Natural killer cell (primary cell): Measurements from ENCODE around the gene SND1. TPM values are rescaled to one million over a fixed set of nuclear protein-coding genes. Genes with fewer than 3 reads are reported as not detected.

ENCODE experiments used
- ATAC-seq, 3 donors: fragments of 150-1000 bp in 2 of 3; fragments of 200-7000 bp in 1 of 3; cut with Tn5 transposase; 1 replicate in 1 of 3; 2 replicates in 2 of 3; pipeline ENCODE4 v1.10.0; 2021; ENCODE audit warnings: mild to moderate bottlenecking in 2 of 3, moderate library complexity in 2 of 3
- DNase-seq, 2 donors: peaks; one replicate each; pipeline versions ENCODE4 v3.0.0 to v3.0.0-alpha.2; 2013 to 2021; ENCODE audit warnings: mixed read lengths in 1 of 2
- H3K27ac ChIP-seq: one replicate; pipeline ENCODE4 v1.5.1; 2013; ENCODE audit warnings: mild to moderate bottlenecking, low read length
- H3K27me3 ChIP-seq: one replicate; pipeline ENCODE4 v1.6.1; 2013; ENCODE audit warnings: low read length; ENCODE audit not compliant: control insufficient read depth, insufficient read depth
- H3K36me3 ChIP-seq: one replicate; pipeline ENCODE4 v1.6.1; 2013; ENCODE audit warnings: low read length; ENCODE audit not compliant: control insufficient read depth, insufficient read depth
- H3K4me1 ChIP-seq: one replicate; pipeline ENCODE4 v1.6.1; 2013; ENCODE audit warnings: low read length; ENCODE audit not compliant: control insufficient read depth, insufficient read depth
- H3K4me3 ChIP-seq: one replicate; pipeline ENCODE4 v1.5.1; 2013; ENCODE audit warnings: low read length
- H3K9me3 ChIP-seq: one replicate; pipeline ENCODE4 v1.6.1; 2013; ENCODE audit warnings: low read length; ENCODE audit not compliant: control insufficient read depth, insufficient read depth
- H3K27ac Mint-ChIP-seq, 2 donors: one replicate each; pipeline ENCODE4 v1.8.0; 2022; ENCODE audit warnings: mild to moderate bottlenecking in 2 of 2, mixed read lengths in 2 of 2, moderate library complexity in 1 of 2
- H3K27me3 Mint-ChIP-seq, 2 donors: one replicate each; pipeline ENCODE4 v1.8.0; 2022; ENCODE audit warnings: low read depth in 2 of 2, mixed read lengths in 2 of 2
- H3K36me3 Mint-ChIP-seq: one replicate; pipeline ENCODE4 v1.8.0; 2022; ENCODE audit warnings: mixed read lengths
- H3K4me1 Mint-ChIP-seq, 2 donors: one replicate each; pipeline ENCODE4 v1.8.0; 2022; ENCODE audit warnings: mixed read lengths in 2 of 2
- H3K4me3 Mint-ChIP-seq: one replicate; pipeline ENCODE4 v1.8.0; 2022; ENCODE audit warnings: mild to moderate bottlenecking, moderate library complexity, mixed read lengths
- H3K9me3 Mint-ChIP-seq, 2 donors: one replicate each; pipeline ENCODE4 v1.8.0; 2022; ENCODE audit warnings: mixed read lengths in 2 of 2
- WGBS: methylation state at CpG from one replicate; pipeline ENCODE4 v1.1.7; 2013; ENCODE audit warnings: missing lambda C conversion rate; ENCODE audit not compliant: insufficient coverage; 5-methylcytosine and 5-hydroxymethylcytosine counted together
- intact Hi-C: fragments of 100-400 bp; cut with micrococcal nuclease; formaldehyde crosslinking; loops from one replicate; pipeline ENCODE4 v1.14.2; 2022
- total RNA-seq, 4 donors: library from RNA; stranded (reverse); fragments of 120-200 nt in 1 of 4; gene quantifications; one replicate each; pipeline versions ENCODE4 v1.2.3 to v1.2.4, GENCODE V29; 2013 to 2022
- TF ChIP-seq, protein P1 (sequence below): fragments of 200-600 bp; IDR thresholded peaks from one replicate; pipeline ENCODE4 v1.8.0; 2022; ENCODE audit warnings: antibody characterized with exemption

The SND1 gene
- total RNA-seq, 3 donors from 2014 or later (not counting 1 experiment from before 2014, with no cell fraction given): 149 to 188 (median 149) TPM

DNA sequence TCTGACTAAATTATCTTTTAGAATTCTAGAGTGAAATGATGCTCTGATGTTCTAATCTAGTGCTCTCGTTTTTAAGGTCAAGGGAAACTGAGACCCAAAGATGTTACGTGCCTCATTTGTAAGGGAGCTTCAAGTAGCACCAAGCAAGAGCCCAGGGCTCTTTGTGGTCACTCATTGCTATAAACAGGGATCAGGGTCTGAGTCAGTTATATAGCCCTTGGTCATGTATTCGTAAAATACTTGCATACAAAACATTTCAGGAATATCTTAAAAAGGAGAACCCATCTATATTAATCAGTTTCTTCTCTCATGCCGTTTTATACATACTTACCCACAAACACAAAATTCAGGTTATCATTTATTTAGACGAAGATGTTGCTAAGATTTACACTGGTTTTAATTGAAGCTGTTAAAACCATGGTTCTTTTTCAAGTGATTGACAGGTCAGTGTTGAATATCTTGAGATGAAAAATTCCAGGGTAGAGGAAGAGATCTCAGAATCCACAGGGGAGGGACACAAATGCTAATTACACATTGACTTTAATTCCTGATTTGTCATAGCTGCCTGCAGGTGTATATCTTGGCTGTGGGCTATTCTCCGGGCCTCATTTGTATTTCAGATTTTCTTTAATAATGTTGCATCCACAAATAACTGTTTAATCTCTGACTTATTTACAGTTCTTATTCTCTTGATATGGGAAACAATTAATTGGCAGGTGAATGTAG lies 188.4 kb downstream of the SND1 start:
- intact Hi-C loops: no loop called here
- no peak overlapping the region for H3K27ac ChIP-seq
- no peak overlapping the region for H3K4me3 ChIP-seq
- H3K27ac Mint-ChIP-seq: no peak overlapping the region
- H3K4me1 ChIP-seq: no peaks in the 10 kb centered on the region
- ATAC-seq (no peak), DNase-seq (no peak)
- H3K27me3 Mint-ChIP-seq: no peaks in the 10 kb centered on the region
- H3K36me3 Mint-ChIP-seq: peaks cover 16% of the 10 kb centered on the region
- no peak overlapping the region for H3K4me3 Mint-ChIP-seq
- peaks cover 0 to 4% of the 10 kb centered on the region in 2 donors for H3K9me3 Mint-ChIP-seq
- TF ChIP-seq, protein P1, sequence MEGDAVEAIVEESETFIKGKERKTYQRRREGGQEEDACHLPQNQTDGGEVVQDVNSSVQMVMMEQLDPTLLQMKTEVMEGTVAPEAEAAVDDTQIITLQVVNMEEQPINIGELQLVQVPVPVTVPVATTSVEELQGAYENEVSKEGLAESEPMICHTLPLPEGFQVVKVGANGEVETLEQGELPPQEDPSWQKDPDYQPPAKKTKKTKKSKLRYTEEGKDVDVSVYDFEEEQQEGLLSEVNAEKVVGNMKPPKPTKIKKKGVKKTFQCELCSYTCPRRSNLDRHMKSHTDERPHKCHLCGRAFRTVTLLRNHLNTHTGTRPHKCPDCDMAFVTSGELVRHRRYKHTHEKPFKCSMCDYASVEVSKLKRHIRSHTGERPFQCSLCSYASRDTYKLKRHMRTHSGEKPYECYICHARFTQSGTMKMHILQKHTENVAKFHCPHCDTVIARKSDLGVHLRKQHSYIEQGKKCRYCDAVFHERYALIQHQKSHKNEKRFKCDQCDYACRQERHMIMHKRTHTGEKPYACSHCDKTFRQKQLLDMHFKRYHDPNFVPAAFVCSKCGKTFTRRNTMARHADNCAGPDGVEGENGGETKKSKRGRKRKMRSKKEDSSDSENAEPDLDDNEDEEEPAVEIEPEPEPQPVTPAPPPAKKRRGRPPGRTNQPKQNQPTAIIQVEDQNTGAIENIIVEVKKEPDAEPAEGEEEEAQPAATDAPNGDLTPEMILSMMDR: no peak
- peaks cover 24 to 30% of the 10 kb centered on the region in 2 donors for H3K4me1 Mint-ChIP-seq
- no peaks in the 10 kb centered on the region for H3K27me3 ChIP-seq
- H3K9me3 ChIP-seq: peaks cover 6% of the 10 kb centered on the region
- peaks cover 11% of the 10 kb centered on the region for H3K36me3 ChIP-seq
- 90% methylated on average over 4 of the region's 6 CpGs for WGBS

DNA sequence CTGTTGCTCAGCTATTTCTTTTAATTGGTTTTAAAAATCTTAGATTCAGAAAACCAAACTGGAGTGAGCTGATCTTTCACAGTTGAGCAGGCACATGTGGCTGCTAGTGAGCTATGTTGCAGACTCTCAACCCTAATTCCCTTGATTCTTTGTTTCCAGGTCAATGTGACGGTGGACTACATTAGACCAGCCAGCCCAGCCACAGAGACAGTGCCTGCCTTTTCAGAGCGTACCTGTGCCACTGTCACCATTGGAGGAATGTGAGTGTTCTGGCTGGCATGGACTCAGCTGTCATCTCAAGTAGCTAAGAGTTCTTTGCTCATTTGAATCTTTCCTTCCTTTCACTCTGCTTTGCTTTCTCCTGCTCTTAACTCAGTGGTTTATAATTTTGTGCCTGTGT lies 192.2 kb downstream of the SND1 start:
- H3K27me3 Mint-ChIP-seq: no peaks in the 10 kb centered on the region
- H3K27me3 ChIP-seq: no peaks in the 10 kb centered on the region
- H3K4me3 ChIP-seq: no peak overlapping the region
- H3K27ac ChIP-seq: no peak overlapping the region
- no peaks in the 10 kb centered on the region for H3K4me1 ChIP-seq
- H3K36me3 ChIP-seq: peaks cover 13% of the 10 kb centered on the region
- DNase-seq (no peak), ATAC-seq (no peak)
- no peaks in the 10 kb centered on the region for H3K9me3 Mint-ChIP-seq
- H3K9me3 ChIP-seq: no peaks in the 10 kb centered on the region
- 97% methylated on average over 2 of the region's 2 CpGs for WGBS
- TF ChIP-seq, protein P1: no peak
- H3K36me3 Mint-ChIP-seq: no peaks in the 10 kb centered on the region
- no peak overlapping the region for H3K27ac Mint-ChIP-seq
- intact Hi-C loops: no loop called here
- H3K4me1 Mint-ChIP-seq: peaks cover 17 to 43% of the 10 kb centered on the region in 2 donors
- H3K4me3 Mint-ChIP-seq: no peak overlapping the region

DNA sequence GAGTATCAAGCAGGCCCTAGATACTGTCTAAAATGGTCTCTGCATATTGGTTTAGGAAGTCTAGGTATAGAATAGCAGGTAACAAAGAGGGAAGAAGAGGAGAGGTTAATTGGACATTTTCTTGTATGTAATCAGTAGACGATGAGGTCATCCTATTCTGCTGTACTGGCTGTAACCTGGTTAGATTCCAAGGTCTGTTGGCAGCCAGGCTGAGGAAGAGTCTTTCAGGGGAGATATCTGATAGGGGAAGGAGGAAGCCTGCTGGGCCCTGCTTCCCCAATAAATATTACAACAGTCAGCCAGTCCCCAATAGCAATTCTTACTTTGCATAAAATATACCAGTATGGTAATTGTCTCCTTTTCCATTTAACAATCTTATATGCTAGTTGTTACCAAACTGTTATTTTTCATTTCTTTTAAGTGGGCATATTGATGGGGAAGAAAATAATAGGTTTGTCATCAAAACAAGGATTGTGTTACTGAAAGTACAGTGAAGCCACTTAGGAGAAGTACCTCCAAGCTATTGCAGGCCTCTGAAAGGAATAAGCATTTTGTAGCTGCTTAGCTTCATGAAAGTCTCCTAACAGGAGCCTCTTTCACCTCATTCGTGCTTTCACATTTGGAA lies 192.8 kb downstream of the SND1 start:
- H3K4me3 Mint-ChIP-seq: no peak overlapping the region
- Histone ChIP-seq H3K4me1 (no peaks in the 10 kb centered on the region), H3K9me3 (no peaks in the 10 kb centered on the region), H3K4me3 (no peak overlapping the region), H3K36me3 (peaks cover 13% of the 10 kb centered on the region), H3K27me3 (no peaks in the 10 kb centered on the region), H3K27ac (no peak overlapping the region)
- ATAC-seq (no peak), DNase-seq (no peak)
- H3K27me3 Mint-ChIP-seq: no peaks in the 10 kb centered on the region
- intact Hi-C loops: loop anchor here (5.0 kb wide), 1 partner anchor 363 kb away; no protein-coding TSS in a partner anchor
- H3K36me3 Mint-ChIP-seq: peaks cover 6% of the 10 kb centered on the region
- H3K27ac Mint-ChIP-seq: no peak overlapping the region
- 98% methylated on average over 2 of the region's 2 CpGs for WGBS
- peaks cover 21 to 43% of the 10 kb centered on the region in 2 donors for H3K4me1 Mint-ChIP-seq
- TF ChIP-seq, protein P1: no peak
- H3K9me3 Mint-ChIP-seq: no peaks in the 10 kb centered on the region
